Embryonic facial prominence (tissue), 1 donor: Measurements from ENCODE around the gene GATAD2A.
"Not testable (repeated sequence)": the region's sequence is repeated elsewhere in the genome, so short reads cannot be mapped to it uniquely, and the experiment has no call there.

Experiments
- DNase-seq: peaks from one replicate; pipeline ENCODE4 v3.0.0-alpha.2; 2016; ENCODE audit errors: extremely low spot score

Gene GATAD2A

GRCh38 chr19:19464339-19465098 lies 59.0 kb downstream of the GATAD2A start:
- DNase-seq, result peak; percentile 65

DNA sequence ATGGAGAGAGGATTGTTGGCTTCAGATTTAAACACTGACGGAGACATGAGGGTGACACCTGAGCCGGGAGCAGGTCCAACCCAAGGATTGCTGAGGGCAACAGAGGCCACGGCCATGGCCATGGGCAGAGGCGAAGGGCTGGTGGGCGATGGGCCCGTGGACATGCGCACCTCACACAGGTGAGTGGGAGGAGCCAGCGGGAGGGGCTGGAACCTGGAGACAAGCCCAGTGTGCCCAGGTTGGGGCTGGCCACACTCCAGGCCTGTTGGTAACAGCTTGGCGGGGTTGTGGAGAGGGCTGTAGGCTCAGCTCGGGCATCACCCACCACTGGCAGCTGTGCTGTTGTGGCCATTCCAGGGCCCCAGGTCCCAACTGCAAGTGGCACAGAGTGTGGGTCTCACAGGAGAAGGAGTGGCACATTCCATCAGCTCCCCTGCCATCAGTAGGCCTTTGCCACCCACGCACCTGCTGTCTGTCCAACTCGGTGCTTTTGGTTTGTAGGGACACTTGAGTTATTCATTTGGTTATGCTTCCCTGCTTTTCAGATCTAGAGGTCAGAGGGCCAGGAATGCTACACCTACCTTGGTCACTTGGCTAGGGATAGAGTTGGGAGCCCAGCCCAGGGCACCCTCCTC lies 60.1 kb downstream of the GATAD2A start:
- no peak for DNase-seq

- no peak for DNase-seq
These were observed 60.7 kb downstream of the GATAD2A start for GRCh38 chr19:19466201-19466600.

- no peak for DNase-seq
These were observed 63.1 kb downstream of the GATAD2A start for GRCh38 chr19:19468424-19469050.

GRCh38 chr19:19470579-19470978 lies 65.1 kb downstream of the GATAD2A start:
- DNase-seq, result no peak

- no peak for DNase-seq
These were observed 66.2 kb downstream of the GATAD2A start for GRCh38 chr19:19471682-19472081.

DNA sequence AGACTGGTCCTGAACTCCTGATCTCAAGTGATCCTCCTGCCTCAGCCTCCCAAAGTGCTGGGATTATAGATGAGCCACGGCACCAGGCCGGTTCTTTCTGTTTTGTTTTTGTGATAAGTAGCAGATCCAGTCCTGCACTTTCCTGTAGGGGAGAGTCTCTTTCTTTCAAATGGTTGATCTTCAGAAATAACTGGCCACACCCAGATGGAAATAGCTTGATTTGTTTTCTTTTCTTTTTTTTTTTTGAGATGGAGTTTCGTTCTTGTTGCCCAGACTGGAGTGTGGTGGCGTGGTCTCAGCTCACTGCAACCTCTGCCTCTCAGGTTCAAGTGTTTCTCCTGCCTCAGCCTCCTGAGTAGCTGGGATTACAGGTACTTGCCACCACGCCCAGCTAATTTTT lies 66.6 kb downstream of the GATAD2A start:
- not testable (repeated sequence) for DNase-seq

GRCh38 chr19:19475015-19475765 lies 69.7 kb downstream of the GATAD2A start:
- no peak for DNase-seq

DNA sequence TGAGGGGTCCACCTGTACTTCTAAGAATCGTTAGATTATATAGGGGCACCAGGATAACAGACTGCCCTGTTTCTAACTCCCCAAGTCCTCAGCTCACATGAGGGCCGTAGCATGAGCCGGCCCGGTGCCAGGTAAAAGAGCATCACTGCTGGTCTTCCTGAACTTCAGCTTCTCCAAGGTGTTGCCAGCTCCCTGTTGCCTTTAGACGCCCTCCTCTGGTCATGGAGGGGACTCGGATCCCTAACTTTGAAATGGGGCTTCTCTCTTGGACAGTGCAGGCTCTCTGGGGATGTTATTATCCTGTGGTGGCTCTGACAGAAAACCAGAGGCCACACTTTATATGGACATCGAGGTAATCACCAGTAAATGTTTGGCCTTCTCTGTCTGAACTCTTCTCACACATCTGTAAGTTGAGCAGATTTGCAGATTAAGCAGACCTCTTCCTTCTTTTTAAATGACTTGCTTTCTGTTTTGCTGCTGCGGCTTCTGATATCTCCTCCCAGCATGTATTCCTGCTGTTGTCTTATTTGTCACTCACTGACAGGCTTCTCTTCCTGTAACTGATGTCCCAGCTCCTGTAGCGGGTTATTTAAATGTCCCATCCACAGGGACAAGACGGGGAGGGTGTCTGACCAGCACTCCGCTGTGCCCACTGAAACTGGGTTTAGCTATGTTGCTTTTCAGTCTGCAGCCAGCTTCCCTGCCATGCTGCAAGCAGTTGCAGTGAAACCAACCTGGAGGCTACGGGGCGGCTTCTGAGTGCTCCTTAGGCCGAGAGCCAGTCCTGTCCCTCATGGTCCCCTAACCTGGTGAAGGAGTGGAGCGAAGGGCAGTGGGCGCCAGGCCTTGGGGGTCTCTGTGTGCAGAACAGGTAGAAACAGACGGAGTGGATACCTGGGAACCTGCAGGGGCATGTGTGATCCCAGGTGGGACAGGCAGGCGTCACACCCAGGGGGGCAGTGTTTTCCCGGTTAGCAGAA lies 70.7 kb downstream of the GATAD2A start:
- no peak for DNase-seq

DNA sequence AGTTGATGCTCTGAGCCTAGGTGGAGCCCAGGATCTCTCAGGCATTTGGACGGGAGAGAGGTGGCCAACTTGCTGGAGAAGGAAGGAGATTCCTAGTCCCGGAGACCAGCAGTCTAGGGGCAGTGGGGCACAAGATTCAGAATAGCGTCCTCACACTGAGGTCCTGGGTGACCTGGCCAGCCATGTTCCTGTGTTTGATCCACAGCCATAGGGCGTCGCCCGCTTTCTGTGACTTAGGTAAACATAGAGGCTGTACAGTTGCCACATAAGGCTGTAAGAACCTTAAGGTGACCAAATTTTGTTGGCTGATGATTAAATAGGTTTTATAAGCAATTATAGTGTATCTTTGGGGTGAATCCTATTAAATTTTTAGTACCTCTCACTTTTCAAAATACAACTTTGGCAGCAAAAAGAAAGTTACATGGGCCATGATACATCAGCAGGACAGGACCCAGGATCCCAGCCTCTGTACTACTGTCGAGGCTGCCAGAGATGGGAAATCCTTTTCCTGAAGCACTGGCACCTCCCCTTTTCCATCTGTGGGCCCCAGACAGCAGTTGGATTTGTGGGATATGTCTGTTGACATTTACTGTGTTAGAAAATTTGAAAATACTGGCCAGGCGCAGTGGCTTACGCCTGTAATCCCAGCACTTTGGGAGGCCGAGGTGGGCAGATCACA lies 72.4 kb downstream of the GATAD2A start:
- DNase-seq, result no peak

- DNase-seq, result no peak
These were observed 75.2 kb downstream of the GATAD2A start for GRCh38 chr19:19480688-19481087.

- no peak for DNase-seq
These were observed 77.5 kb downstream of the GATAD2A start for GRCh38 chr19:19482809-19483596.

DNA sequence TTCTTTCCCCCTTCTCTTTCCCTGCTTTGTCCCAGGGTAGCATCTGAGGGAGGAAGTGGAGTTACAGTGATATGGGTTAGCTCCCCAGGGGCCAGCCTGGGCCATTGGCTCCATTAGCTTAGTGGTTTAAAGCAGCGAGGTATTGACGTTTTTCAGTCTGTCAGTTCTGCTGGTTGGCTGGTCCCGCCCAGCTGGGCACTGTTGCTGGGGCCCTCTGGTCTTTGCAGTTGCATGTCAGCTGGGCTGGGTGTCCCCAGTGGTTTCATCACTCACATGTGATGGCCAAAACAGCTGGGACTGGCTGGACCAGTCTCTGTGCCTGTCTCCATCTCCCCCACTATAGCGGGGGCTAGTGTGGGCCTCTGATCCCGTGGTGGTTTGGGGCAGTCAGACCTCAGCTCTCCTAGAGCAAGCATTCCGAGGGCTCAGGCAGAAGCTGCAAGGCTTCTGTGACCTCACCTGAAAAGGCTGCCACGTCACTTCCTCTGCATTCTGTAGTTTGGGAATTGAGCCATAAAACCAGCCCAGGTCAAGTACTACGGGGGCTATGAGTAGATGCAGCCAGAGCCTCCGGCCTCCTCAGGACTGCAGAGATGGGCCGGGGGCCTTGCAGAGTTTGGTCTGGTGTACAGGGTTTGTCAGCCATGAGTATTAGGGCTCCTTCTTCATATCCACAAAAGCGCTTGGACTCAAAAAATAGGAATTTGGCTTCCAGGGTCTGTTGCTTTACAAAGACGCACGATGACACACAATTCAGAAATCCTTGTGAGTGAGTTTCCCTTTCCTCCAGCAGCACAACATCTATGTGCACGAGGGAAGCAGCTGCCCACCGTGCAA lies 79.9 kb downstream of the GATAD2A start:
- no peak for DNase-seq

- no peak for DNase-seq
These were observed 80.5 kb downstream of the GATAD2A start for GRCh38 chr19:19485998-19486290.

DNA sequence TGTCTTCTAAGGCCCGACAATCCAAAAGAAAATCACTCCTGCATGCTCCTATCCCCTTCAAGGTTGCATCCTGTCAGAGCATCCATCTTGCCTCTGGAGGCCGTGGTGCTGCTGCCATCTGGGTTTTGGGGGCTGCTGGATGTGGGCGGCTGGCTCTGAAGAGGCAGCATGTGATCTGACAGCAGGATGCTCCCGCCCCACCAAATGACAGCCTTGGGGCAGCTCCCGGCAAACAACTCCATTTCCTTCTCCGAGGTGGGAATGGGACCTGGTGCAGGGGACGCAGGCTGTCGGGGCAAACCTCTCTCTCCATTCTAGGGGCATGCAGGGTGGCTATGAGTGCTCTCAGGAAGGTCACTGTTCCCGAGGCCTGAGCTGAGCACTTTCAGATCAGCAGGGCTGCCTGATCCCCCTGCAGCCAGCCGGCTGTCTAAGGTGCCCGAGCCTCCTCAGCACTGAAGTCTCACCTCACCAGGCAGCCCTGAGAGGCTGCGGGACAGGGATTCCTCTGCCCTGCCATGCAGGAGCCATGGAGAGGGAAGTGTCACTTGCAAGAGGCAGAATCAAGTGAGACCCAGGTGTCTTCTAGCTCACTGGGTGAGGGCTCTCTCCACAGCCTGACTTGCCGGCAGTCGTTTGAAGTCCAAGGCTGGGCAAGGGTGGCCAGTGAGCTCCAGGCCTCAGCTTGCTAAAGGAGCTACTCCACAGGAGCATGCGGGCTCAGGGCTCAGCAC lies 81.0 kb downstream of the GATAD2A start:
- no peak for DNase-seq

GRCh38 chr19:19487077-19487949 lies 81.8 kb downstream of the GATAD2A start:
- DNase-seq, result no peak
